ENCODE measurements around the gene SPC25.
"Not testable (repeated sequence)": the region's sequence is repeated elsewhere in the genome, so short reads cannot be mapped to it uniquely, and the experiment has no call there.

Gene SPC25, protein sequence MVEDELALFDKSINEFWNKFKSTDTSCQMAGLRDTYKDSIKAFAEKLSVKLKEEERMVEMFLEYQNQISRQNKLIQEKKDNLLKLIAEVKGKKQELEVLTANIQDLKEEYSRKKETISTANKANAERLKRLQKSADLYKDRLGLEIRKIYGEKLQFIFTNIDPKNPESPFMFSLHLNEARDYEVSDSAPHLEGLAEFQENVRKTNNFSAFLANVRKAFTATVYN

DNA sequence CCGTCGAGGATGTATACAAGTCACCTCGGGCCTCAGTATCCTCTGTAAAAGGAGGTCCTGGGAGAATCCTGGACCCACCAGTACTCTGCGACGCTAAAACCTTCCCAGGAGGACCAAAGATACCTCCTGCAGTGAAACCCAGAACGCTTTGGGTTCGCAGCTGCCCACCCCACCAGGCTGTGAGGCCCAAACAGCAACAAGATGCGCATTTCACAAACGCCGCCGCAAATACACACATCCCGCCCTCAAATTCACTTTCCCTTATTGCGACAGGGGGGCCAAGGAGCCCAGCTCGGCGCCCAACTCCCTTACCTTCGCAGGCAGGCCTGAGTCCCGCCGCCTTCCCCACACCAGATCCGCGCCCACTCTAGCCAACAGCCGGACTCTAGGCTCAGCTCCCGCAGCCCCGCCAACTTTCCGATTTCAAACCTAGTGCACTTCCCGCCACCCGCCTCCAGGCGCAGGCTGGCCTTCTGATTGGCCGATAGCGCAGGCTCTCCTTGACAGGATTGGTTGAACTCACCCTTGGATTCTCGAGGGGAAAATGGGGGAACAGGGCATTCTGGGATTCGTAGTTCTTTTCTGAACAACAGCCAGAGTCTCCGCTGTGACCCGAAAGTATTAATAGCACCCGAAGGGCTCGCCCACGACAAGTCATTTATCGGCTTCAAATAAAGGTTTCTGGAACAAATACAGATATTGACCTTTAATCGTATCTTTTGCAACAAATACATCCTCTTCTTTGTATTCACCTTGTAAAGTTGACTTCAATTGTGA, at the start of gene SPC25:
Gene SPC25, minus strand, starts transcription at position 425 of the 777 bp plus-strand sequence. CDS start 911 bp downstream, outside the sequence.
- DNase-seq: peak; percentile 98

GRCh38 chr2:168939918-168940317, 49.7 kb upstream of the SPC25 start:
- no peak for DNase-seq

- DNase-seq: no peak
These were observed 48.8 kb upstream of the SPC25 start for GRCh38 chr2:168939061-168939460.

- no peak for DNase-seq
These were observed 45.8 kb upstream of the SPC25 start for GRCh38 chr2:168935810-168936581.

- DNase-seq: no peak
These were observed 44.6 kb upstream of the SPC25 start for GRCh38 chr2:168934826-168935225.

DNA sequence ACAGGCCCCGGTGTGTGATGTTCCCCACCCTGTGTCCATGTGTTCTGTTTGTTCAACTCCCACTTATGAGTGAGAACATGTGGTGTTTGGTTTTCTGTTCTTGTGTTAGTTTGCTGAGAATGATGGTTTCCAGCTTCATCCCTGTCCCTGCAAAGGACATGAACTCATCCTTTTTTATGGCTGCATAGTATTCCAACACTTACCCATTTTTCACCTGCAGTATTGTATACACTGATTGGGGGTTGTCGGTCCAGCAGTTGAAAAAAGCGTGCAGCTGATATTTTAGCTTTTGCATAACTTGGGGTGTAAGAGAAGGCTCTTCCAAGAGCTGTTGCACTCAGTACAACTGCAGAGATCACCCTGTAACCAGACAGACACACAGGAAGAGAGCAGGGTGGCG, 41.9 kb upstream of the SPC25 start:
- DNase-seq: not testable (repeated sequence)

DNA sequence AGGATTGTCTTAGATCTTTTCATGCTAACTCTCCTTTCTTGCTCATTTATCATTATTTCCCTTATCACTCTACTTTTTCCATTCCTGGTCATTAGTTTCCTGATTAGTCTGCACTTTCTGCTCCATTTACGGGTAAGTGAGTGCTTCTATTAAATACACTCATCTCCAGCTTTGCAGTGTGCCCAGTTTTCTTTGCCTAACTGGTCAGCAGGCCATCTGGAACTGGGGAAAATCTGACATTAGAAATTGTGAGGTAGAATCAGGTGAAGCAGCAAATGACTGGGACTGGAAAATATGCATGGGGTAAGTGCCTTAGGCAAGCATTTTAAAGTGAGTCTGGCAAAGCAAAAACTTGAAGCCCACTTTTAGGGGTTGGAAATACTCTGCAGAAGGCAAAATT, 40.0 kb upstream of the SPC25 start:
- DNase-seq: no peak

- no peak for DNase-seq
These were observed 38.8 kb upstream of the SPC25 start for GRCh38 chr2:168929031-168929430.

GRCh38 chr2:168928113-168928831, 38.0 kb upstream of the SPC25 start:
- DNase-seq: no peak

DNA sequence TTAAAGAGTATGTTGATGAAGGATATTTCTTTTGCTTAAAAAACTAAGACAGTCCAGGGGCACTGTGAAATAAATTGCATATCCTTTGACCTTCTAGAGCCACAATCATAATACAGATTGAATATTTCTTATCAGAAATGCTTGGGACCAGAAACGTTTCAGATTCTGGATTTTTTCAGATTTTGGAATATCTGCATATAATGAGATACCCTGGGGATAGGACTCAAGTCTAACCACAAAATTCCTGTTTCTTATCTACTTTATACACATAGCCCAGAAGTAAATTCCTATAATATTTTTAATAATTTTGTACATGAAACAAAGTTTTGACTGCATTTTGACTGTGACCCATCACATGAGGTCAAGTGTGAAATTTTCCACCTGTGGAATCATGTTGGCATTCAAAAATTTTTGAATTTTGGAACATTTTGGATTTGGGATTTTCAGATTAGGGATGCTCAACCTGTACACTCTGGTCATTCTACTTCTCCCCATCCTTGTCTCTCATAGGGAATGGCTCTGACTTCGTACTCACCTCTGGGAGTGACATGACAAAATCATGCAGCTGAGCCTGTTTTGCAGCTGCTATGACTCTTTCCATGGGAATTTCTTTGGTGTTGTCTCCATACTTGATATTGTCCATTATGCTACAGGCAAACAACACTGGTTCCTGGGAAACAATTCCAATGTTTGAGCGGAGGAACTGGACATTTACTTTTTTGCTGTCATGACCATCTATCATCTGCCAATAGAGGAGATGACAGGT, 36.6 kb upstream of the SPC25 start:
- no peak for DNase-seq

- peak; percentile 77 for DNase-seq
These were observed 30.4 kb upstream of the SPC25 start for GRCh38 chr2:168920504-168921157.

- DNase-seq: no peak
These were observed 26.1 kb upstream of the SPC25 start for GRCh38 chr2:168916331-168916675.

- DNase-seq: no peak
These were observed 25.5 kb upstream of the SPC25 start for GRCh38 chr2:168915441-168916330.

- DNase-seq: no peak
These were observed 23.3 kb upstream of the SPC25 start for GRCh38 chr2:168913495-168913894.

- DNase-seq: peak; percentile 66
These were observed 22.7 kb upstream of the SPC25 start for GRCh38 chr2:168912901-168913369.

GRCh38 chr2:168912466-168912865, 22.2 kb upstream of the SPC25 start:
- DNase-seq: no peak

DNA sequence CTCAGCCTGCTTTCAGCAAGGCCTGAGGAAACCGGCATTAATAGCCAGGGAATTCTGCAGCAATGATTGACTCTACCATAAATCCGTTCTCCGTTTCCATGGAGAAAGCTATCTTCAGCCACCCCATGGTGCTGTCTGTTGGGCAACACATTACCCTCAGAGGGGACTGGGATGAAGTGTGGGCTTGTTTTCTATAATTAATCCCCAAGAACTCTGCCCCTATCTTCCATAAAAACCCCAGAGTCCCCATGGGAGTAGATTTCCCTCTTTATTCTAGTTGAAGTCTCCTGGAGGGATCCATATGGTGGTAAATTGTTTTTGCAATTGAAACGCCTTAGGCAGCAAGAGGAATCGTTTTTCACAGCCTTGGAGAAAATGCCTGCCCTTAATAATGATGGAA, 20.1 kb upstream of the SPC25 start:
- DNase-seq: peak; percentile 49

- no peak for DNase-seq
These were observed 17.9 kb upstream of the SPC25 start for GRCh38 chr2:168907940-168908662.

- DNase-seq: no peak
These were observed 14.1 kb upstream of the SPC25 start for GRCh38 chr2:168904358-168904757.

GRCh38 chr2:168903888-168904287, 13.7 kb upstream of the SPC25 start:
- DNase-seq: no peak
